ENCODE measurements around the gene TAL1.

The TAL1 gene

DNA sequence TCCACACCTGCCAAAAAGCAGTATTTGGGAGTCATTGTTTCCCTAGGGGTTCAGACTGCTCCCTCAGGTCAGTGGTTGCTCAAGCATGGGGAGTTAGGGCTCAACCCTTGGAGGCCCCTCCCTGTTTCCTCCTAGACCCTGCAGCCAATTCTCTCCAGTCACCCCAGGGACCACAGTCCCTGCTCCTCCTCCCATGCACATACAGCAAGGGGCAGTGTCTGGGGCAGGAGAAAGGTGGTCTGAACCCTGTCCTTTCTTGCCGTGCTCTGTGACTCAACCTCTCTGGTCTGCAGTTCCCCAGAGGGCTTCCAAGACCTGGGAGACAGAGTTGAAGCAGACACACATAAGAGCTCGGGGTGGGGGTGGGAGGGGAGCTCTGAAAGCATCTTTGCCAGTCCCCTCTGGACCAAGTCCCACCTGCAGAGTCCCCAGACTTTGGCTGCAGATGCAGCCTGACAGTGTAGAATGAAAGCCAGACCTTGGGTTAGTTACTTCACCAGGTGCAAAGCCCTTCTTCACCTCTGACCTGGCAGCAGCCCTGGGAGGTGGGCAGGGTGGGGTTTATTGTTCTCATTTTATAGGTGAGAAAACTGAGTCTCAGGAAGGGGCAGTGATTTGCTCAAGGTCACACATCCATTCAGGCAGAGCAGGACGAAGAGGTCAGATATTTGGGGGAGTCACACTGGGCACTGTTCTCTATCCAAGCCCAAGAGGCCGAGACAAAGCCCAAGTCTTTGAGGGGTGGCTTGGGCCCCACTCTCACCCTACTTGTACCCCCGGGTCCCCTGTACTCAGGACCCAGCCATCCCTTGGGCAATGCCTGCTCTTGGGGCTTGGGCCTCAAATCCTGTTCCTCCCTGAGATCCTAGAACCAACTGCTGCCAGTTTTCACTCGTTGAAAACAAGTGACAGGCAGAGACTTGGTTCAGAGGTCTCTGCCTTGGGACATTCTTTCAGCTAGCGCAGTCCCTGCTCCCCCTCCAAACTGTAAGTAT is 42.9 kb downstream of the TAL1 start:
- no peak for DNase-seq (ENCODE audit: low spot score)

DNA sequence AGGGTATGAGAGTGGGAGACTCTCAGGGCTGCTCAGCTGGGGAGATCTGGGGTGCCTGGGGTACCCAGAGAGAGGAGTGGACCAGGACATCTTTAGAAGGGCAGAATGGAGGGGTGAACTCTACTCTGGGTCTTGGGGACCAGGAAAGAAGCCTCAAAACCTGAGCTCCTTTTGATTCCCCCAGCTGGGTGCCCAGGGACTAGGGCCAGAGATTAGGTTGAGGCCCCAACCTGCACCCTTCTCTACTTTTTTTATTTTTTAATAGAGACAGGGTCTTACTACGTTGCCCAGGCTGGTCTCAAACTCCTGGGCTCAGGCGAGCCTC is 44.1 kb downstream of the TAL1 start:
- DNase-seq (ENCODE audit: low spot score), result no peak

DNA sequence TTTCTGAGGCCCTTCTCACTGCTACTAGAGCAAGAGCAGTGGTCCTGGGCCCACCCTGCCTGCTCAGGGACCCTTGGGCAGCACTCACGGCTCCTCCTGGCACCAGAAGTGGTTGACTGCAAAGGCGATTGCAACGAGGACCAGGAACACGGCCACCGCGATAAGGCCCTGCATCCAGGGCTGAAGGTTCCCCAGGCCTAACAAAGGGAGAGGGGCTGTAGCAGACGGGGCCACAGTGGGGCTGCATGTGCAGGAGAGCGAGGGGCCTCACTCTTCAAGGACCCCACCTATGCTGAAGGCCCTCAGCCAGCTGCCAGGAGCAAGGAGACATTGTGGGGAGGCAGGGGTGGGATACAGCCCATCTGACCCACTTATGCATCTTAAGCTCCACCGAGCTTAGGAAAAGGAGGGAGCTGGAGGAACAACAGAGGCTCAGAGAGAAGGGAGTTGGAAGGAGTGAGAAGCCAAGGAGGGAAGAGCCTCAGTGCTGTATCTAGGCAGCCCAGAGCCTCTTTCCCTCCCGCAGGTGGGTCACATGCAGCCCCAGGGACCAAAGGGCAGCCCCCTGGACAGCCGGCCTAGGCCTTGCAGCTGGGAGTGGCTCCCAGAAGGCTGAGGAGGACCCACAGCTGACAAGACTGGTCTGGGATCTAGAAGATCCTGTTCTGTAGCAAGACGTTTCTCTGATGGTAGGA is 44.6 kb downstream of the TAL1 start:
- DNase-seq (ENCODE audit: low spot score), result no peak

DNA sequence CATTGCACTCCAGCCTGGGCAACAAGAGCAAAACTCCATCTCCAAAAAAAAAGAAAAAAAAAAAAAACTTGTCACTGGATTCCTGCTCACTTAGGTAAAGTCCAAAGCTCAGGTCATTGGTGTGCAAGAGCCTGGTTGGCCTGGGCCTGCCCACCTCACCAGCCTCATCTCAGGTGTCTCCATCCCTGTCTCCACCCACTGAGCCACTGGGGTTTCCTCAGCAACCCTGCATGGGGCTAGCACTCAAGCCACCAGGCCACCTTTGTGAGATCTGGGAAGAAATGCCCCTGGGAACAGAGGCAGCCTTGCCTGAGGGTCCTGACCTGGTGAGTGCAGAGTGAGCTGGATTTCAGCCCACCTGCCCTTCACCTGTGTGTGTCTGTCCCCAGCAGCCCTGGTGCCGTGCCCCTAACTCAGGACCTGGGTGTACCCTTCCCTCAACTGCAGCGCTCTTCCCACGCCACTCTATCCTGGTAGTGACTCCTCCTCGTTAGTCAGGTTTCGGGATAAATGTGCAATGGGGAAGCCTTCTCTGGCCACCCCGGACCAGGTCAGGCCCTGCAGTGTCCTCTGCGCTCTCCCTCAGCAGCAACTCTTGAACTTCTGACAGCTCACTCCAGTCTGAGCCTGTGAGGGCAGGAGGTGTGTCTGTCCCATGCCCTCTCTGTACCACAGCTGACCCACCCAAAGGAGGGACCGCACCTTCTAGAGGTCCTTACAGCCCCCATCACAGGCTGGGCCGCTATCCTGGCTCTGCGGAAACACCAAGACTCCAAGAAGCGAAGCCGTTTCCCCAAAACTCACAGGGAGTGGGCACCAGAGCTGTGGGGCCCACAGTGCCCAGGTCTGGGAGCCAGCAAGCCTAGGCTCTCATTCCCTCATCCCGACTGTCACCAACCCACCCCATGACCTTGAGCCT is 45.5 kb downstream of the TAL1 start:
- no peak for DNase-seq (ENCODE audit: low spot score)

DNA sequence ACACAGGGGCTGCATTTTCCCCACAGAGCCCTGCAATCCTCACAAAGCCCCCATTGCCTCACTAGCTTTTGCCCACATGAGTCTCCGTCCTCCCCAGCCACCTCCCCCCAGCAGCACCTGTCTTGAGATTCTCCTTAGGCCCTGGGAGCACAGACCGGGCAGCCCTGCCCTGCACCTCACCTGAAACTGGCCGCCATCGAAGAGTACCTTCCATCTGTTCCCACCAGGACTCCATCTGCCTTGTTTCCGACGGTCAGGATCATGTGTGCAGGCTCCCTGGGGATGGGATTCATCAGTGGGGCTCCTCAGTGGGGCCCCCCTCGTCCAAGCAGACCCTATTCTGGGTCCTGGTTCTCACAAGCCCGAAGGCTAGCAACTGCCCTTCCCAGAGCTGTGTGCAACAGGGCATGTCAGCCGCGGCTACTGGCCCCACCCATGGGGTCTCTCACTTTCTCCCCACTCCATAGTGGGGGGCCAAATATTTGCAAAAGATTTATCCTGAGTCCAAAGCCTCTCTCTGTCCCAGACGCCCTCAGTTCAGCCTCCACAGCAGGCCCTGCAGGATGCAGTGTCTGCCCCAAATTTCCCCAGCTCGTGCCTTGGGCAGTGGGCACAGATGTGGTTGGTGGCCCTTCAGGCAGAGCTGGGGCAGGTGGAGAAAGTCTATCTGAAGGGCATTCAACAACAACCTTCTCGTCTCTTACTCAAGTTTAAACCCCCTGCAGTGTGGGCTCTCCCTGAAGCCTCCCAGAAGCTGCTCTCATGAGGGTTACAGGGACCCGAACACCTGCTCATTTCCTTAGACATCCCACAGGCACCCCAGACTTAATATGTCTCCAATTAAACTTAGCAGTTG is 47.0 kb downstream of the TAL1 start:
- no peak for DNase-seq (ENCODE audit: low spot score)

DNA sequence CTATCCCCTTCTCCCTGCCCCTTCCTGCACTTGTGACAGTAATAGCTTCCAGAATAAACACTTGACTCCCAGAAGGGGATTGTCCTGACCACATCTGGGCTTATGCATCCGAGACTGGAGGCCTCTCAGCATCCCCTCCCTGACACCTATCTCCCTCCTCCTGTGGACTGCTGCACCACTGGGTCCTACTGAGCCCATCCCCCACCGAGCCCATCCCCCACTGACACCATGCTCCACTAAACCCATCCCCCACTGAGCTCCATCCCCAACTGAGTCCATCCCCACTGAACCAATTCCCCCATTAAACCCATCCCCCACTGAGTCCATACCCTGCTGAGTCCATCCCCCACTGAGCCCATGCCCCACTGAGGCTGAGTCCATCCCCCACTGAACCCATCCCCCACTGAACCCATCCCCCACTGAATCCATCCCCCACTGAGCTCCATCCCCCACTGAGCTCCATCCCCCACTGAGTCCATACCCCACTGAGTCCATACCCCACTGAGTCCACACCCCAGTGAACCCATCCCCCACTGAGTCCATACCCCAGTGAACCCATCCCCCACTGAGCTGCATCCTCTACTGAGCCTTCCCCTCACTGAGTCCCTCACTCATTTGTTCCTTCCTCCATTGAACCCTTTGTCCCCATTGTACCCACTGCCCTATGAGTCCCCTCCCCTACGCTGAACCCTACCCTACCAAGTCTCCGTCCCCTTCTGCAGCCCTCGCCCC is 47.8 kb downstream of the TAL1 start:
- DNase-seq (ENCODE audit: low spot score), result no peak

DNA sequence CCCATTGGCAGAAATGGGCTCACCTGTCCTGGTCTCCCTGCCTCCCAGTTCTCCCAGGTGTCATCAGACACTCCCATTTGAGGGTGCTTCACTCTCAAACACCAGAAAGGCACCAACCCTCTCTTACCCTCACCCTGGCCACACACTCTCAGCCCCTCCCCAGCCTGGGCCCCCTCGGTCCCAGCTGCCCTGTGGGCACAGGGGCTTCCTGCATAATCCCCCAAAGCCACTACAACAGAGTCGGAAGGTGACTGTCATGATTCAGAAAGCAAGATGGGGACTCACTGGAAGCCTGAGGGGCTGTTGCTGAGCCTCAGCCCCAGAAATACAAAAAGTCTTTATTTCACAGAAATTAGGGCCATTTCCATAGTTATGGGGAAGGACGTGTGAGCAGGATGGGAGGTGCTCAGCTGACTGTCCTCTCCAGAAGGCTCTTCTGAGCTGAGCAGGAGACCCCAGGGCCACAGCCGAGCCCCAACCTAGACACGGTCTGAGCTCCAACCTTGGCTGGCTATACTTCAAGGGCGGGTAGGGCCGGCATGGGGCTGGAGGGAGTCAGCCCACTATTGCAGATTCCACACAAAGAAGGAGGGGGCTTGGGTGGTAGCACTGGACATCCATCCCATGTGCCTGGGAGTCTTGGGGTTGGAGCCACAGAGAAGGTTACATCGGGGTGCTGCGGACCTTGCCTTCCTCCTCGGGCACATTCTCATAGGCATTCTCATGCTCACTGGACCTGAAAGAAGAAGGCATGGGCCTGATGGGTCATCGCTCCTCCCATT is 48.5 kb downstream of the TAL1 start:
- DNase-seq (ENCODE audit: low spot score), result no peak

DNA sequence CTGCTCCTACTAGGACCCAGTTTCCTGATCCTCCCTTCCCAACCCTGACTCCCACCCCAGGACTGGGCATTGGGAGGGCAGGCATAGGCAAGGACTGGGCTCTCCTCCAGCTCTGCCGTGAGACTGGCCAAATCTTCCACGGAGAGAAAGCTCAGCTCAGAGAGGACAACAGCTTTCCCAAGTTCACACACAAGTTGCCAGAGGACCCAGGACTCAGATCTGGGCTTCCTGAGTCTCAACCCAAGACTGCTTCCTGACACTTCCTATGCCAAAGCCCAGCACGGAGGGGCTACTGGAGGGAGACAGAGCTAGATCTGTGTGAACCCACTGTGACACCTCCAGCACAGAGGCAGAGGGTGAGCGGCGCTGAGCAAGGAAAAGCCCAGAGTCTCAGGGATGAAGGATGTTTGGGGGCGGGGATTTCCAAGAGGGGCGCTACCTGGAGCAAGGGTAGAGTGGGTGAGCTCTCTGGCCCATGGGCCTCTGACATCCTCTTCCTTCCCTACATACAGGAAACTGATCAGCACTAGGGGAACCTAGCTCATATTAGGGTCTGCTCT is 49.3 kb downstream of the TAL1 start:
- DNase-seq (ENCODE audit: low spot score), result no peak

DNA sequence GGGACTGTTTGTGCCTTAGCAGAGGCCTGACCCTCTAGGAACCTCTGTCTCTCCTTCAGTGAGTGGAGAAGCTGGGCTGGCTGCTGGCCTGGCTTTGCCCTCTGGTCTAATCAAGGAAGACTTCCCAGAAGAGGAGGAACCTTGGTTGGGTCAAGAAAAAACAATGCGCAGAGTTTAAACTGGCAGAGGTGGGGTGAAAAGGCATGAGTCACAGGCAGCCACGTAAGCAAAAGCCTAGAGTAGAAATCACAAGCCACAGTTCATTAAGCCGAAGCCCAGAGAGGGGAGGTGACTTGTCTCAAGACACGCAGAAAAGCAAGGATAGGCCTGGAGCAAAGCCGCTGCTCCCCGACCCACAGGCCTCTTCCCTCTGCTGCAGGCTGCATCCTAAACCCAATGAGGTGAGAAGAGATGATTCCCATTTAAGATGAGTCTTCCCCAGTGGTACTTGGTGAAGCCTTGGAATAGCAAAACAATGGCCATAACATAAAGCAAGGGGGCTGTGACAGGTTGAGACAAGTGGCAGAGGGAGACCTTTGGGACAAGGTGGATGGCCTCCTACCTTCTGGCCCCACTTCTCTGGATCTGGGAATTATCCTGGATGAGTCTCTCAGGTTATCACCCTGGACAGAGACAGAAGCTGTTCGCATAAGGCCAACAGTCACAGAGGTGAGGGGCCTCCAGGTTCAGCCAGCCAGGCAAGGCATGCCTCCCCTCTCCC is 49.9 kb downstream of the TAL1 start:
- DNase-seq (ENCODE audit: low spot score), result no peak

DNA sequence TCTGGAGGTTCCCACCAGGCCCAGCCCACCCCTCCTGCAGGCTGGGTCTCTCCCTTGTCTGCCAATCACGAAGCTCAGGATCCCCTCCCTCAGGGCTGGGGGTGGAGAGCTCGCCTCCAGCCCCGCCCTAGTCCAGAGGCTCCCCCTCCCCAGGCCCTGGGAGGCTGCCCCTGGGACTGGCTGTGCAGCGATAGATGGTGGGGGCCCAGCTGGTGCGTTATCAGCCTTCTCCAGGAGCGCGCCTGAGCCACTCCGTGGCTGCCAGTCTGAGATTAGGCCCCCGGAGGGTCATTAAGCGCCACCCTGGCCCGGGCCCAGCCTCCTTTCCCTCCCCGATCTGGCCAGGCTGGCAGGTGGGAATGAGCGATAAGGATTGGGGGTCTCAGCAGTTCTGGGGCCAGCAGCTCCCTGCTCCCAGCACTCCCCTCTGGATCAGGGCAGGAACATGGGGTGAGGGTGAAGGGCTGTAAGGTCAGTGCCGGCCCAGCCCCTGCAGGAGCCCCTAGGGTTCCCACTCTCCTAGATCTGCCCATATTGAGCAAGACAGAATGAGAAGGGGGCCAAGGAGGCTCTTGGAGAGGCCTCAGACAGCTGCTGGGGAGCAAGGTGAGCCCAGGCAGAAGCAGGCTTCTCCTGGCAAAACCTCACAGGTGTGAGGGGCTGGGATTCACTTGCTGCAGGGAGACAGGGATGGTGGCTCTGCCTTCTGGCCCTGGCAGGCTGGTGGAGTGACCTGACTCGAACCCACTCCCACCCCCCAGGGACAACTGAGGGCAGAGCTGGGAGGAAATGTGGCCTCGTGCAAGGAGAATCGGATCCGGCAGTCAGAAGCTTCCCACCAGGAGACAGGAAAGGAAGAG is 50.7 kb downstream of the TAL1 start:
- DNase-seq (ENCODE audit: low spot score), result no peak

DNA sequence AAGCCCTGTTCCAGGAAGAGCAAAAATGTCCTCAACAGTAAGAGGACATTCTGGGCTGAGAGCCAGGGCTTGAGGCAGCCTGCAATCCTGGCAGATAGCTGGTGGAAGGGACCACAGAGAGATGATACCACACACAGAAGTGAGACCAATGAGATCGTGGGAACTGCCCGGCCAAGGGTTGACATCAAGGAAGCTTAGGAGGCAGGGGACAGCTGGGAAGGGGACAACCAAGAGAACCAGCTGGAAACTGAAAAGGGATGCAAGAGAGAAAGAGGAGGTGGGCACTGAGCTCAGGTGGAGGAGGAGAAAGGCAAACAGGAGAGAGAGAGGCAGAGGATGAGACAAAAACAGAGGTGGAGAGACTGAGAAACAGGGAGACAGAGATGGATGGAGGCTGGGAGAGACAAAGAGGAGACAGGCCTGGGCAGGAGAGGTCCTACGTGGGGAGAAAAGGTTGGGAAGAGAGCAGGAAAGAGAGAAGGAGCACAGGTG is 51.4 kb downstream of the TAL1 start:
- DNase-seq (ENCODE audit: low spot score), result no peak

DNA sequence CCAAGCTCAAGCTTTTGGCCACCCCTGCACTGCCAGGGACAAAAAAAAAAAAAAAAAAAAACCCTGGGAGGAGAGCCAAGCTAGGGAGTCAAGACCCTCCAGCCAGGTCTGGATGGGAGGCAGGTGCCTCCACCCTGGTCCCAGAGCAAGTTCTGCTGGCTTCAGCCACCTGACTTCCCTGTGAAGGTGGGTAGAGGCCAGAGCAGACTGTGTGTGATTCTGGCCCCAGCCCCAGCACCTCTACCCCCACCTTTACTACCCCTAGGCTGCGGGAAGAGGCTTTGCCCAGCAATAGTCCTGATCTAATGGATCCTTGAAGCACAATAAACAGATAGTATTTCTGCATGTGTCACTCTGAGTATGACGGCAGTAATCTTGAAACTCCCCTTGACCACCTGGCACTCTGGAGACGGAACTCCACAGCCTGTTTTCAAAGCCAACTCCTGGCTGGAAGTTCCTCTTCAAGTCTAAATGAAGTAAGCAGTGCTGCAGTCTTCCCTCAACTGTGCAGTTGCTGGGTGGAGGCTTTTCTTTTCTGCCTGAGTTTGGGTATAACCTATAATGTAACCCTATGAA is 51.9 kb downstream of the TAL1 start:
- DNase-seq (ENCODE audit: low spot score), result no peak

DNA sequence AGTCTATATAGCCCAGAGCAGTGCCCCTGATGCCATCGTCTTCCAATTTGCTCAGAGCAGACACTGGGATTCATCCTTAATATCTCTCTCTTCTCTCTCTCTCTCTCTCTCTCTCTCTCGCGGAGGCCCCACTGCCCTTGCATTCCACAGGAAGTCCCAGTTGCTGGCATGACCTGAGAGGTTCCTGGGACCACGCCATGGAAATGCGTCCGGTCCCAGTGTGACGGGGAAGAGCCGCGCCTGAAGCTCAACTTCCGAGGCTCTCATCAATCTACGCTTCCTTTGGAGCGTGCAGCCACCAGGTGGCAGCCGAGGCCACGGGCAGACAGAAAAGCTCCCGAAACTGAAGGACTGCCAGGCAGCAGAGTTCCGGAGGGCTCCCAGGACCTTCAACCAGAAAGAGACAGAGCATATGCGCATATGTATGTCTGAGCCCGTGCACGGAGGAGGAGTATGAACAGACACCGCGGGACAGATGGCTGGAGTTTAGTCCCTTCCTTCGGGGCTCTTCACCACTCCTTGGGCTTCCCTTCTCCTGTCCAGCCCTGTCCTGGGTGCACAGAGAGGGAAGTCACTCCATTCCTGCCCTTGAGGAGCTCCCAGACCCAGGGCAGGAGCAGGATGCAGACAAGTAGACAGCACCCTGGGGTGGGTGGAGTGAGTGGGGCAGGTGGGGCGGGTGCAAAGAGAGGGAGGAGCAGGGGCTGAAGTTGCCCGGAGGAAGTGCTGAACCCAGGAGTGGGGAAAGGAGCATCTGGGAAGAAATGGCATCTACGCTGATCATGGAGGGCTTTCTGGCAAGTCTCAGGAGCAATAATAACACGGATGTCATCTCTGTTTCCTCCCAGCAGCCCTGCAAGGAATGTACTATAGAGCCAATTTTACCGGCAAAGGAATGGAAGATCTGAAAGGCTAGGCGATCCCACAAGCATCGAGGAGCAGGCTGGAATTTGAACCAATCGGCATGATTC is 52.7 kb downstream of the TAL1 start:
- peak; percentile 91 for DNase-seq (ENCODE audit: low spot score)

DNA sequence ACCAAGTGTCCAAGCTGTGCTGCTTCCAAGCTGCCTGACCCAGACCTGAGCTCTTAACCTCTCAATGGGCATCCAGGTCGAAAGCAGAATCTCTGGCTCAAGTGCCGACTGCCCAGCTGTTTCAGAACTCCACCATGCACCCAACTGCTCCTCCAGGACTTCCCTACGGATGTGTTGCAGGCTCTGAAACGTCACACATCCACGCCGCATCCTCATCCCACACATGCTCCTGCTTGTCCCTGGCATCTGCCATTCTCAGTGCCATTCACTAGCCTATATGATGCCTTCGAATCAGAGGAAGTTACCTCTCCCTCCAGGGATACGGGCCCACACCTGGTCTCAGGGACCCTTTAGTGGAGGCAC is 53.4 kb downstream of the TAL1 start:
- DNase-seq (ENCODE audit: low spot score), result no peak

DNA sequence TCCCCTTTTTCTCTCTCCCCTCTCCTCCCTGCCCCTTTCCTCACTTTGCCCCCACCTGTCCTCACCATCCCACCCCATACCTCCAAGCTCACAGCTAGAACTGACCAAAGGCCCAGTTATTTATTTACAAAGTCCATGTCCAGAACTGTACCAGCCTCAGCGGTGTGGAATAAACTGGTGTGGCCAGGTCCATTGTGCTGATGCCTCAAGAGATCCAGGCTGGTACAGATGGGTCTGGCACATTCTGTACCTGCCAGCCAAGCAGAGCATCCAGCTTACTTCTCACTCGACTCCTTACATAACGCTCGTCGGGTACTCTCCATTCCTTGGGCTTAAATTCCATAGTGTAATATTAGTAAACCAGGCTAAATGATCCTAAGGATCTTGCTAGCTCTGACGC is 54.0 kb downstream of the TAL1 start:
- no peak for DNase-seq (ENCODE audit: low spot score)

DNA sequence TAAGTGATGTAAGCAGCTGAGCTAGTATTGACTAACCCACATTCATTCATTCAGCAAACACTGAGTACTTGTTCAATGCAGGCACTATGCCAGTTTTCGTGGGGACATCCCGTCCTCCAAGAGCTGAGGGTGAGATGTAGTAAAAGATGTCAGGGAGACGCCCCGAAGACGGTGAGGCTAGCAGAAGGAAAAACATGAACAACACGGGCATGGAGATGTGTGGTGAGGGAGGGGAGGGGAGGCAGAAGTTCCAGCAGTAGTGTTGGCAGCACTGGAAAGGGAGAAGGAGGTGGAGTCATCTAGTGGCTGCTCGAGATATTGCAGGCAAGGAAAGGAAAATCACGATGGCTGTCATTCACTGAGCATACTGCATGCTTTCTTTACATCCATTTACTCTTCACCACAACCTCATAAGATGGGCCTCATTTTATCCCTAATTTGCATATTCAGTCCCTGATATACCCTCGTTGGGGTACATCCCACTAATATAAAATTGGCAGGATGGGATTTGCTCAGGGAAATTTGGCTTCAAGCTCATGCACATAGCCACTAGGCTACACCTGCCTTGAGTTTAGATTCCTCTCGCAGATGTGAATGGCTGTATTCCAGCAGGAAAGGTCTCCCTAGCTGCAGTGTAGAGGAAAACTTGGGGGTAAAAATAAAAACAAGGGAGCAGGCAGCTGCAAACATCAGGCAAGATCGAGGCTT is 56.6 kb downstream of the TAL1 start:
- DNase-seq (ENCODE audit: low spot score), result peak; percentile 86

Measured in Ammon's horn (tissue), 1 donor.